ENCODE results near the gene ATXN1. TPM values are rescaled to one million over a fixed set of nuclear protein-coding genes. Genes with fewer than 3 reads are reported as not detected.

ATXN1 gene
- total RNA-seq, 1 experiment from 2014 or later: 5.6 TPM

- no peak overlapping the region for H3T11ph ChIP-seq (ENCODE audit: low read length)
- no peak overlapping the region for H3K18ac ChIP-seq (ENCODE audit: insufficient read length, low read depth, low read length)
- H2AFZ ChIP-seq (ENCODE audit: low read length): no peak overlapping the region
- no peak overlapping the region for H4K91ac ChIP-seq (ENCODE audit: insufficient read length, low read depth, low read length)
- no peaks in the 10 kb centered on the region for H3K79me2 ChIP-seq (ENCODE audit: insufficient read depth, low read length)
- H2AK5ac ChIP-seq (ENCODE audit: insufficient read length, low read length): no peak overlapping the region
- no peak overlapping the region for H3K4me2 ChIP-seq (ENCODE audit: insufficient read depth, insufficient read length, low read length)
- no peak overlapping the region for H3K9ac ChIP-seq (ENCODE audit: extremely low read depth, insufficient read length, low read length)
- no peak overlapping the region for H2BK5ac ChIP-seq (ENCODE audit: insufficient read length, low read length)
- Mint-ChIP-seq H3K36me3 (ENCODE audit: insufficient read depth in 1 of 3, low read depth in 3 of 3) (no peaks in the 10 kb centered on the region; a peak in 1 of 7 replicates), H3K9me3 (0 out of 5 replicates have a peak, but pooled peaks cover 2 to 5% of the 10 kb centered on the region in 2 experiments), H3K4me1 (no peaks in the 10 kb centered on the region), H3K27ac (no peak overlapping the region), H3K27me3 (ENCODE audit: low read depth) (no peaks in the 10 kb centered on the region; the same call in 1 of the 2 replicates), H3K4me3 (no peak overlapping the region)
- TF ChIP-seq CTCF (conservative IDR thresholded peaks at IDR 0.05): no peak
- no peak overlapping the region for H2BK20ac ChIP-seq (ENCODE audit: low read depth, low read length, poor library complexity, severe bottlenecking)
- no peaks in the 10 kb centered on the region for H3K4me1 ChIP-seq (ENCODE audit: insufficient read depth, low read length)
- no peak for DNase-seq
- H3K4ac ChIP-seq (ENCODE audit: low read depth, low read length): no peak overlapping the region
- no peaks in the 10 kb centered on the region for H3K27me3 ChIP-seq (ENCODE audit: insufficient read depth, low read length)
- H4K20me1 ChIP-seq (ENCODE audit: control insufficient read depth, insufficient read depth, insufficient read length): no peaks in the 10 kb centered on the region
- no peak overlapping the region for H3K56ac ChIP-seq (ENCODE audit: insufficient read length, low read depth, low read length)
- H3K23ac ChIP-seq (ENCODE audit: insufficient read length, low read depth, low read length): no peak overlapping the region
- H4K8ac ChIP-seq (replicated peaks; ENCODE audit: insufficient read length, low read depth, low read length): no peak overlapping the region
- no peak overlapping the region for H4K5ac ChIP-seq (ENCODE audit: insufficient read length, low read depth, low read length)
- H3K23me2 ChIP-seq (ENCODE audit: insufficient read length, low read depth, low read length, poor library complexity, severe bottlenecking): no peaks in the 10 kb centered on the region
- no CpG with 5 or more reads among the region's 8 CpGs for WGBS (ENCODE audit: extremely low coverage, insufficient read length, low lambda C conversion rate)
- H3K9me3 ChIP-seq (ENCODE audit: control insufficient read depth, low read depth, low read length): no peaks in the 10 kb centered on the region
- H3K79me1 ChIP-seq (ENCODE audit: insufficient read depth, low read depth, low read length, poor library complexity, severe bottlenecking): no peaks in the 10 kb centered on the region
- no peak overlapping the region for H2BK12ac ChIP-seq (ENCODE audit: insufficient read length, low read depth, low read length)
- no peak overlapping the region for H2BK15ac ChIP-seq (ENCODE audit: low read depth, low read length)
- no peak overlapping the region for H2BK120ac ChIP-seq (ENCODE audit: low read depth, low read length, poor library complexity, severe bottlenecking)
- no peak overlapping the region for H3K14ac ChIP-seq (ENCODE audit: insufficient read depth, low read length)
- H3K27ac ChIP-seq (ENCODE audit: insufficient read length, low read depth, low read length): no peak overlapping the region
These were observed 136.5 kb downstream of the ATXN1 start for GRCh38 chr6:16624636-16625290.
